ENCODE data around the gene PTPRT. TPM values are rescaled to one million over a fixed set of nuclear protein-coding genes. Genes with fewer than 3 reads are reported as not detected.

PTPRT gene
- polyA plus RNA-seq, 1 experiment = not detected

- ChIA-PET CTCF (no interaction called here), POLR2A (no interaction called here)
- TF ChIP-seq, protein P1, sequence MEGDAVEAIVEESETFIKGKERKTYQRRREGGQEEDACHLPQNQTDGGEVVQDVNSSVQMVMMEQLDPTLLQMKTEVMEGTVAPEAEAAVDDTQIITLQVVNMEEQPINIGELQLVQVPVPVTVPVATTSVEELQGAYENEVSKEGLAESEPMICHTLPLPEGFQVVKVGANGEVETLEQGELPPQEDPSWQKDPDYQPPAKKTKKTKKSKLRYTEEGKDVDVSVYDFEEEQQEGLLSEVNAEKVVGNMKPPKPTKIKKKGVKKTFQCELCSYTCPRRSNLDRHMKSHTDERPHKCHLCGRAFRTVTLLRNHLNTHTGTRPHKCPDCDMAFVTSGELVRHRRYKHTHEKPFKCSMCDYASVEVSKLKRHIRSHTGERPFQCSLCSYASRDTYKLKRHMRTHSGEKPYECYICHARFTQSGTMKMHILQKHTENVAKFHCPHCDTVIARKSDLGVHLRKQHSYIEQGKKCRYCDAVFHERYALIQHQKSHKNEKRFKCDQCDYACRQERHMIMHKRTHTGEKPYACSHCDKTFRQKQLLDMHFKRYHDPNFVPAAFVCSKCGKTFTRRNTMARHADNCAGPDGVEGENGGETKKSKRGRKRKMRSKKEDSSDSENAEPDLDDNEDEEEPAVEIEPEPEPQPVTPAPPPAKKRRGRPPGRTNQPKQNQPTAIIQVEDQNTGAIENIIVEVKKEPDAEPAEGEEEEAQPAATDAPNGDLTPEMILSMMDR (IDR thresholded peaks at IDR 0.05; ENCODE audit: insufficient read depth, low read depth, low read length) = no peak
These were observed 342.8 kb downstream of the PTPRT start for GRCh38 chr20:42846784-42847490.

GRCh38 chr20:42844751-42845150 is 345.0 kb downstream of the PTPRT start:
- CTCF ChIA-PET = no interaction called here

More at GRCh38 chr20:42846784-42847490, 342.8 kb downstream of the PTPRT start:
- Histone ChIP-seq H3K27me3 (ENCODE audit: control insufficient read depth, insufficient read depth, low read length) (no peaks in the 10 kb centered on the region), H3K4me3 (ENCODE audit: low read depth, low read length) (no peak overlapping the region), H3K36me3 (ENCODE audit: control insufficient read depth, insufficient read depth, low read length) (no peaks in the 10 kb centered on the region)
- no peak for DNase-seq (ENCODE audit: low read depth)

GRCh38 chr20:42837456-42837855 is 352.2 kb downstream of the PTPRT start:
- no peaks in the 10 kb centered on the region for H3K27me3 ChIP-seq (ENCODE audit: control insufficient read depth, insufficient read depth, low read length)
- TF ChIP-seq, protein P1 (IDR thresholded peaks at IDR 0.05; ENCODE audit: insufficient read depth, low read depth, low read length) = no peak
- H3K36me3 ChIP-seq (ENCODE audit: control insufficient read depth, insufficient read depth, low read length) = no peaks in the 10 kb centered on the region
- POLR2A ChIA-PET = no interaction called here
- no peak overlapping the region for H3K4me3 ChIP-seq (ENCODE audit: low read depth, low read length)
- DNase-seq (ENCODE audit: low read depth) = no peak
- CTCF ChIA-PET = no interaction called here

More at GRCh38 chr20:42844751-42845150, 345.0 kb downstream of the PTPRT start:
- TF ChIP-seq, protein P1 (IDR thresholded peaks at IDR 0.05; ENCODE audit: insufficient read depth, low read depth, low read length) = no peak
- no peak for DNase-seq (ENCODE audit: low read depth)
- Histone ChIP-seq H3K36me3 (ENCODE audit: control insufficient read depth, insufficient read depth, low read length) (no peaks in the 10 kb centered on the region), H3K27me3 (ENCODE audit: control insufficient read depth, insufficient read depth, low read length) (no peaks in the 10 kb centered on the region), H3K4me3 (ENCODE audit: low read depth, low read length) (no peak overlapping the region)
- POLR2A ChIA-PET = no interaction called here

DNA sequence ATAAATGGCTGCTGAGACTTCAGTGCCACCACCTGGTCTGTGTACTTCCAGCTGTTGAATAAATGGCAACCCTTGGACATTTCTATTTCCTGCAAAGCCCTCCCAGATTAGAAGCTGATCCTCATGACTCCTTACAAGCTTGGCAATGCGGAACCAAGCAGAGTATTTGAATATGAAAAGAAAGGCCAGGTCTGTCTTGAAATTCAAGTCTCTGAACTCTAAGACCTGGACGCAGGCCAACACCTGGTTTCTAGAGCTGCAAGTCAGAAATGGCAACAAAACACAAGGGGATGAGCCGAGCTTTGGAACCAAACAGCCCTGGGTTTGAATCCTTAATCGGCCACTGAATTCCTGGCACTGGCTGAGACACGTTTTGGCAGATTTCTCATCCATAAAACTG is 353.4 kb downstream of the PTPRT start:
- Histone ChIP-seq H3K36me3 (ENCODE audit: control insufficient read depth, insufficient read depth, low read length) (no peaks in the 10 kb centered on the region), H3K4me3 (ENCODE audit: low read depth, low read length) (no peak overlapping the region), H3K27me3 (ENCODE audit: control insufficient read depth, insufficient read depth, low read length) (no peaks in the 10 kb centered on the region)
- DNase-seq (ENCODE audit: low read depth) = no peak
- ChIA-PET CTCF (no interaction called here), POLR2A (no interaction called here)
- TF ChIP-seq, protein P1 (IDR thresholded peaks at IDR 0.05; ENCODE audit: insufficient read depth, low read depth, low read length) = no peak

GRCh38 chr20:42807876-42808275 is 381.8 kb downstream of the PTPRT start:
- no peak for DNase-seq (ENCODE audit: low read depth)
- Histone ChIP-seq H3K27me3 (ENCODE audit: control insufficient read depth, insufficient read depth, low read length) (no peaks in the 10 kb centered on the region), H3K4me3 (ENCODE audit: low read depth, low read length) (no peak overlapping the region), H3K36me3 (ENCODE audit: control insufficient read depth, insufficient read depth, low read length) (no peaks in the 10 kb centered on the region)
- CTCF ChIA-PET = no interaction called here
- TF ChIP-seq, protein P1 (IDR thresholded peaks at IDR 0.05; ENCODE audit: insufficient read depth, low read depth, low read length) = no peak
- POLR2A ChIA-PET = no interaction called here

Data from BJ (cell line).